SKM-1 treated with dmso at 0.1 percent for 144 hours (cell line): ENCODE results near the gene ABCA13.

ENCODE experiments used
- DNase-seq: peaks from one replicate; lab custom pipeline; 2025; ENCODE audit not compliant: unreplicated experiment; lab: John Stamatoyannopoulos, UW

Gene ABCA13

DNA sequence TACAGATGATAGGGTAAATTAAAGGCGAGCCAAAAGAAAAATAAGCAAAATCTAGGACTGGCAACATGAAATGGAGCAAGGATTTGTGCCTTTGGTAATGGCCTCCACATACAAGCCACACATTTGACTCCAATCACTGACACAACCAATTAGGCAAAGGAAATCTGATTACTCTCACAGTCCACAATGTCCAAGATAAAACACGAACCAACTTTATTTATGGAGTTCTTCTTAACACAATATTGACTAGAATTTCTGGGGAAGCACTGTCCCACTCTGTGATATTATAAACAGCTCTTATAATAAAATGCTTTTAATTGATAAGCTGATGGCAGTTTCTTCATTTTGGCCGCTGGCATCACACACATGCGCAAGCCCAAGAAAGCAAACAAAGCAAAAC is 334.2 kb downstream of the ABCA13 start:
- DNase-seq = no peak

DNA sequence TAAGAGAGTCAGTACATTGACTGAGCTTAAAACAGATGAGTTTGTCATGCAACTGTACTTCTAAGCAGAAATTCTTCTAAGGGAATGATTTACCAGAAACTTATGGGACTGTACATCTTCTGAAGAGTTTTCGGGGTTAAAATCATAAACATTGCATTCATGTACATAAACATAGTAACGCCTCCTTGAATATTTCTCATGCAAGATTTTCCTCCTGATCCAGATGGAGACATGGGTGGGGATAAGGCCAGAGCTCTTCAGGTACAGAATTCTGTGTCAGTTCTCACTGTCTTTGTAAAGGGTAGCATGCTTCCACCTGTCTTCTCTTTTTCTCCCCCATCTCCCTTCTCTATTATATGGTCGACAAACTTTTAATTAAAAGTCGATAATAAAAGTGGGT is 335.3 kb downstream of the ABCA13 start:
- DNase-seq = no peak

DNA sequence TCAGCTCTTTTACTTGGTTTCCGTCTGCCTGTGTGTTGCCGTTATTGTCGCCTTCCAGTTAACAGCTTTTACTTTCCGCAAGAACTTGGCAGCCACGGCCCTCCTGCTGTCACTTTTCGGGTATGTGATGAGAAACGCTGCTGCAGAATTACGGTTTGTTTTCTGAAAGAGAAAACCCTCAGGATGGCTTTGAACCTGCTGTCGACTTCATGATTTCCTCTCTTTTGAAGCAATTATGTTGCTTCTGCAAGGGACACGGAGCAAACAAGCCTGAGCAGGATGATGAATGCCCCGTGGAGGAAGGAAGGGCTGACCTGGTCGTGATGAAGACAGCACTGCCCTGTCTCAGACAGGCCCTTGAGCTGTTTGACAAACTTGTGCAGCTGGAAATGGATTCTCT is 339.8 kb downstream of the ABCA13 start:
- DNase-seq = no peak

DNA sequence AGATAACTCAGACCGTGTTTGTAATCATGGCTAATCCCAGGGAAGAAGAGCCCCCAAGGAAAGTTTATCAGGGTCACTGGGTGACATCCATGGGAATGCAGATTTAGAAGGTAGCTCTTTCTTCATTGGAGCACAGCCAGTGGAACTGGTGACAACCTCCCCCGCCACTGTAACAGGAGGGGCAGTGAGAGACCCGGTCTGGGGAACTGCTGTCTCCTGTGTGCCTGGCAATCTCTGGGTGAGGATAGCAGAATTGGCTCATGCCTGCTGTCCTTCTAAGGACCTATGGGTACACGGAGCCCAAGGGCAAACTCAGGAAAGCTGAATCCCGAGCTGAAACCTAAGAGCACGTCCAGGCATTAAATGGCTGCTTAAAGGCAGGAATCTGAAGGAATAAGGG is 341.6 kb downstream of the ABCA13 start:
- no peak for DNase-seq

DNA sequence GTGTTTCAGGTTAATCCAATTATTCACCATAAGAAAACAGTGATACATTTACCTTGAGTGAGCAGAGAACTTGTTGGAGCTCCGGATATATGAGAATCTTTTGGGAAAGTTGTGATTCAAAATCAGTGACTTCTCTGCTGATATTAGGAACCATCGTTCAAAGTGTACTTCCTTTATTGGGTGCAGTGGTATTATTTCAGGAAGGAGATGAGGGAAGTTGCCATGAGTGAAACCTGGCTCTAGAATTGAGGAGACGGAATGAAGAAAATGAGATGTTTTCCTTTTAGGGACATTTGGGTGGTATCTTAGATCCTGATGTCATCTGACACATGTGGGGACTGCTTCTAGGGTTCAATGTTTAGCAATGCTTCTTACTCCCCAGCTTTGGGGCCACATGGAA is 343.9 kb downstream of the ABCA13 start:
- DNase-seq = no peak

DNA sequence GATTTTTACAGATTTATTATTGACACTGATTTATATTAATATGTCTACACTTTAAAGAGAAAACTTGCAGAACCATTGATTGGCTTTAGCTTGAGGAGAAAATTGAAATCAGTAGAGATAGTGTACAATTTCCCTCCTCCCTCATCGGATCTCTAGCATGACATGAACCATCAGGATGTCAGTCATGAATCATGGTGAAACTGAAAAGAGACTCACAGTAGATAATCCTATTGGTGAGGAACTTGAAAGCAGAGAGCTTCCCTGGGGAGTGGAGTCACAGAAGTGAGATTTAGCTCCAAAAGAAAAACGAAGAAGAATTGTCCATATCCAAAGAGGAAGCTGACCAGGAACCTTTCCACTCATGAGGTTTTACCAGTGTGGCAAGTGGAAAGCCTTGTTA is 346.8 kb downstream of the ABCA13 start:
- DNase-seq = no peak

DNA sequence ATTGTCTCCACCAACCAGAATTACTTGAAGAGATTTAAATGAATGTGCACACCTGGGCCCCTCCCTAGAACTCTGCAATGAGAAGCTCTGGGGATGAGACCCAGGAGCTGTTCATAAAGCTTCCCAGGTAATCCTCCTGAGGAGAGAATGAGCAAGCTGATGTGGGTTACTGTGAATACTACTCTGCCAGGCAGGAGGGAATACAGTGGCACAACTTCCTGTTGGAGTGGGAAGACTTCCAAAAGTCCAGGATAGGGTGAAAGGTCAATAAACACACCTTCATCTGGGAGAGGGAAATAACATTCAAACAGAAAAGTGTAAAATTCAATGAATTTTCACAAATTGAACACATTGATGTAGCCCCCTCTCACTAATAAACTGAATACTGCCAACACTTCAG is 351.4 kb downstream of the ABCA13 start:
- no peak for DNase-seq

DNA sequence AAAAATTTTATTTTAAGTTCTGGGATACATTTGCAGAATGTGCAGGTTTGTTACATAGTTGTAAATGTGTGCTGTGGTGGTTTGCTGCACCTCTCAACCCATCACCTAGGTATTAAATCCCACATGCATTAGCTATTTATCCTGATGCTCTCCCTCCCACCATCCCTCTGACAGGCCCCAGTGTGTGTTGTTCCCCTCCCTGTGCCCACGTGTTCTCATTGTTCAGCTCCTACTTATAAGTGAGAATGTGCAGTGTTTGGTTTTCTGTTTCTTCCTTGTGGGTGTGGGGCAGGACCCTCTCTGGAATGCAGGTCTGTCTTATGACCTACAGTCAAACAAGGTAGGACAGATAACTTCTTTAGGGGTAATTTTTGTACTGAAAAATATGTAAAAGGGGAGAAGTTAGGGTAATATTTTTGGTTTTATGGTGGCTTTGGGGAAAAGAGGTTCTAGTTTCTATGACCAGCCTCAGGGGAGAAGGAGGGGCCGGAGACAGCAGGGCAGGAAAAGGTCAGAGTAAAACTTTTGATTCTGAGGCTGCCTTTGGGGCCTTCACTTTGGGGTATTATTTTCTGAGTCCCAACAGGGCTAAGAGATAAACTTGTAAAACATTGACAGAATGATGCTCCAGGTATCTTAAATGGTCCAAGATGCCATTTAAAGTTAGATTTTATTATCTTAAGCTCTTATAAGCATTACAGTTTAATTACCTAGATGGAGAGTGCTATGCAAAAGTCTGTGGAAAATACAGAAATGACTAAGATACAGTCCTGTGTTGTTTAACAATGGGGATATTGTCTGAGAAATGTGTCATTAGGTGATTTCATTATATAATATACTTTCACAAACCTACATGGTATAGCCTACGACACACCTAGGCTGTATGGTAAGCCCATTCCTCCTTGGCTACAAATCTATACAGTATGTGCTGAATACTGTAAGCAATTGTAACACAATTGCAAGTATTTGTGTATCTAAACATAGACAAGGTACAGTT is 354.8 kb downstream of the ABCA13 start:
- DNase-seq = no peak

DNA sequence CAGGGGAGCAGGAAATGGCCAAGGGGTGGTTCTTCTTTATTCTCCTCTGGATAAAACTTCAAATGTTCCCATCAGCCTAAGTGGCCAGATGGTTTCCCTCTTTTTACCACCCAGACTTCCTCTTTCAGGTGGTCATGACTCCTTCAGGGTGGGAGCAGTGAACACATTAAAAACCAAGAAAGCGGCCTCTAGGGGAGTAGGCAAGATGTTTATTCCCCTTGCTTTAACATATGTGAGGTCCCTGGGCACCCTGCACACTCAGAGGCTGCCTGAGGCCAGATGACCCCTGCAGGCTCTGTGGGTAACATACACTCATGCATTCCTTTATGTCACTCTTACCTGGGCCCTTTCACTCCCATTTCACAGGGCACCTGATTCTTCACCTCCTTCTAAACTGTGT is 357.4 kb downstream of the ABCA13 start:
- peak; percentile 8 for DNase-seq

DNA sequence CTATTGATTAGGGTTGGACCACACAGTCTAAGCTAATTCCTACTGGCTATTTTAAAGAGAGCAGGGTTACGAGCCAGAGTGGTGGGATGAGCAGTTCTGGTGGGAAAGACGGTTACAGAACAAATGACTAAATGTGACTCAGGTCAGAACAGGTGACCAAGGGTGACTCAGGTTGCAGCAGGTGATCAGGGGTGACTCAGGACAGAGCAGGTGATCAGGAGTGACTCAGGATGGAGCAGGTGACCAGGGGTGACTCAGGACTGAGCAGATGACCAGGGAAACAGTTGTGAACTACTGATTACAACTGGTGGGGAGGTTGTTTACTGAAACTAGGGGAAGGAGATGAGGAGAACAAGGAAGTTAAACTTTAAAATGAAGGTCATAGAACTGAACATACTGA is 366.3 kb downstream of the ABCA13 start:
- DNase-seq = no peak

DNA sequence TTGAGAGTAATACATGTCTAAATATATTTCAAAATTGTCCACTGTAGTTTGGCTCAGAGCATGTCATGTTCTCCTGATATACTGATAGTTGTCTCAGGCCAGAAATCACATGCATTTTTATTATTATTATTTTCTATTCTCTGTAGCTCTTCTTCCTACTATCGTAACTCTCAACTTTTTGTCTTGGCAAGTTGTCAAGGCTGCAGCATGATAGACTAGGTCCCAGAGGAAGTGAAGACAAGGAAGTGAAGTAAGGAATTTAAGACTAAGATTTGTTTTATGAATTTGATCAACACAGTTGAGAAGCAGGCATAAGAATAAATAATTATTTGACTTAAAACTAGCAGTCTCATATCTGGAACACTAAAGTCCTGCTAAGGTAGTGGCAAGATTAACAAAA is 369.5 kb downstream of the ABCA13 start:
- DNase-seq = no peak

DNA sequence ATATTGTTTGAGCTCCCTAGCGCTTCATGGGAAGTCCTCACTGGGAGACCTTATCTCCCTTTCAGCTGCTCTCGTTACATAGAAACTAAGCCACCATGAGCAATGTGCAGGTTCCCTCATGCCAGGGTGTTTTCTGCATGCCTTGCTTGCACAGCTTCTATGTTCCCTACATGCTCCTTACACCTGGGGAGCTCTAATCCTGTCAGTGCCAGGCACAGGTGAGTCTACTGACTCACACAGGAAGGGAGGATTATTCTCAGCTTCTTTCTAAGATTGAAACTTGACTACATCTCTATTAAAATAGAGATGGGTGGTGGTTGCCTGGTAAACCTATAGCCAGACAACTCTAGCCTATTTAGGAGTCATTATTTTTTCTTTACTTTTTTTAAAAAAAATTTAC is 377.4 kb downstream of the ABCA13 start:
- no peak for DNase-seq

DNA sequence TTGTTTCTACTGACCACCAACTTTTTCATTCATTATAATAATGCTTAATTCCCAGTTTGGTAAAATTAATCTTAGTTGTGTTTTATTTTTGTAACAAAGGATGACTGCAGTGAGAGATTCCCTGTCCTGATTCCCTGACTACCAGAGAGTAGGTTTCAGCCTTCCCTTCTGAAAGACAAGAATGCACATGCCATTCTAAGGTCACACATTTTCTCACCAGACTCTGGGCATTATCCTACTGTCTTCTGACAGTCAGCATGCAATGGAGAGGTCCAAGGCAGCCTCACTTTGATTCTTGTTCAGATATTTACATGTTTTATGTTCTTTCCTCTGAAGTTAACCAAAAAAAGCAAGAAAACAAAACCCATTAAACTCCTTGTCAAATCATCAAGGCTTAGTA is 380.4 kb downstream of the ABCA13 start:
- DNase-seq = no peak

GRCh38 chr7:48563334-48563733 is 392.1 kb downstream of the ABCA13 start:
- DNase-seq = peak; percentile 31

DNA sequence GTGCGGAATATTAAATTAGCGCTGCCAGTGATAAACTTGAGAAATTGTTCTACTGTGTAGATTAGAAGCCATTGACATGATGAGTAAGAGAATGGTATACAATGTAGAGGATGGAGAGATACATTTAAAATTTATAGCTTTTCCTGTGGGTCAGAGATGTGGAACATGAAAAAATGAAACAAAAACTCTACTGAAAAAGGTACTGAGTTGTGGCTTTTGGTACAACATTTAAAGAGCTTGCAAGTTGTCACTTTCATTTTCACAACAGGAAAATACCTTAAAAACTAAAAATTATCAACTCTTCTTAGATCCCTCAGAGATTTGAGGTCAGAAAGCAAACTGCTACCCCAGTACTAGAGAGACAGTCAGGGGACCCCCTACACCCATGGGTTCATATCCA is 404.3 kb downstream of the ABCA13 start:
- DNase-seq = no peak

- DNase-seq = no peak
Measured at GRCh38 chr7:48587475-48587874, 416.2 kb downstream of the ABCA13 start.

DNA sequence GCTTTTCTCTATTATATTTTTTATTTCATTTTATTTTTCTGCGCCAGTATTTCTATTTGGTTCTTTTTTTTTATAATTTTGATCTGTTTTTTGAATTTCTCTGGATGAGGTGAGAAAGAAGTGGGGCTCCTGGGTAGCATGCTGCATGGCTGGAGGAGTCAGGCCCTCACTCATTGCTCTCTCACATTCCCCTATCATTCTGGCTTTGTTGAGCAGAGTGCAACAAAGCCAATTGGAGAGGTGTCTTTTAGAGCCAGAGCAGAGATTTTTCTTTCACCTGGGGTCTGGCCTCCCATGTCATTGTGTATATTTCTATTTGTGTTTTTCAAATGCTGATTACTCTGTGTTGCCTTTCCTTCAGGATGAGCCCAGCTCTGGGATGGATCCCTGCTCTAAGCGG is 423.1 kb downstream of the ABCA13 start:
- DNase-seq = no peak

- no peak for DNase-seq
Measured at GRCh38 chr7:48595756-48596155, 424.5 kb downstream of the ABCA13 start.

DNA sequence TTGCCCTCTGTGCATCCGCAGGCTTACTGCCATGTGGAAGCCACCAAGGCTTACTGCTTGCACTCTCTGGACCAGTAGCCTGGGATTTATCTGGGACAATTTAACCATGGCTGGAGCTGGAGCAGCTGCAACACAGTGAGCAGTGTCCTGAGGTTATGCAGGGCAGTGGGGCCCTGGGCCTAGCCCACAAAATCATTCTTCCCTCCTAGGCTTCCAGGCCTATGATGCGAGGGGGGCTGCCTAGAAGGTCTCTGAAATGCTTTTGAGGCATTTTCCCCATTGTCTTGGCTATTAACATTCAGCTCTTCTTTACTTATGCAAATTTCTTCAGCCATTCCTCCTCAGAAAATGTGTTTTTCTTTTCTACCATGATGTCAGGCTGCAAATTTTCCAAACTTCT is 439.4 kb downstream of the ABCA13 start:
- DNase-seq = no peak

DNA sequence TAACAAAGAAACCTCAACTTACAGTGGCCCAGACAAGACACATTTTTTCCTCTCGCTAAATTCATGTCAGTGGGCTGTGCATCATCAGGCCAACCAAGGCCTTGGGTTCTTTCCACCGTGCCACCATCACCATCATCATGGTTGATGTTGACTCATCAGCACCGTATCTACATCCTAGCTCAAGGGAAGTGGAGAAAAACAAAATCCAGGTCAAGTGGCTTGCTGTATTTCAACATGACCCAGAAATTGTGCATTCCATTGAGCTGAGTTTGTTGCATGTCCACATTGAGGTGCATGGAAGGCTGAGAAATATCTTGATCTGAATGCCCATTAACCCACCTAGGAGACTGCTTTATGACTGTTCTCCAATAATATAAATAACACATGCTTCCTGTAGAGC is 440.7 kb downstream of the ABCA13 start:
- no peak for DNase-seq

DNA sequence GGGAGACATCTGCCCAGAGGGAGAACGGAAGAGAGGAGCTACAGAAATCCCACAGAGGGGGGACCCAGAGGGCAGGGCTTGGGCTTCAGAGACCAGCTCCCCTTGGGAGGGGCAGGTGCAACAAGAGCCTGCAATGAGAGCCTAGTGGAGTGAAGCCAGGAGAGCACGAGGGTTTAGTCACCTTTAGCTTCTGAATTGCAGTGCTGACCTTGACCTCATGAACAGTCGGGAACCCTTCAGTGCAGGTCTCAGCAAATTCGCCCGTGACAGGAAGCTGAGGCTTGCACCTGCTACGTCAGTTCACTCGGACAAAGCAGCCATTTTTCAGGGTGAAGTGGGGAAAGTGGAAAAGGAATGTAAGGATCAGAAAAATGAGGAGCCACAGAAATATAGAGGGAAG is 446.2 kb downstream of the ABCA13 start:
- DNase-seq = no peak

DNA sequence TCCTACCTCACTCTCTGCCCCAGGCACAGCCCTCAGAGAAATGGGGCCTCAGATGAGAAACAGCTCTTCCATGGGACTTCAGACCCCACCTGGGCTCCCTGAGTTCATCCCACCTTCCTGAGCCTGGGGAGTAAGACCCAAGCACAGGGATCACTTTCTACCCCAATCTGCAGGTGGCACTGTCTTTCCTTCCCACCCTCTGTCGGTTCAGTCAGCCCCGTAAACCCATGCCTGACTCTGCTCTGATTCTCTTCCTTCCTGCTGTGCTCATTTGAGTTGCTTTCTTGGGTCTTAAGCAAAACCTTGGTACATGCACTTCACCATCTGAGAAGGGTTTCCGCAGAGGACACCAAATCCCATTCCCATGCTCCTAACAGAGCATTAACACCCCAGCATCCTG is 446.7 kb downstream of the ABCA13 start:
- DNase-seq = no peak

DNA sequence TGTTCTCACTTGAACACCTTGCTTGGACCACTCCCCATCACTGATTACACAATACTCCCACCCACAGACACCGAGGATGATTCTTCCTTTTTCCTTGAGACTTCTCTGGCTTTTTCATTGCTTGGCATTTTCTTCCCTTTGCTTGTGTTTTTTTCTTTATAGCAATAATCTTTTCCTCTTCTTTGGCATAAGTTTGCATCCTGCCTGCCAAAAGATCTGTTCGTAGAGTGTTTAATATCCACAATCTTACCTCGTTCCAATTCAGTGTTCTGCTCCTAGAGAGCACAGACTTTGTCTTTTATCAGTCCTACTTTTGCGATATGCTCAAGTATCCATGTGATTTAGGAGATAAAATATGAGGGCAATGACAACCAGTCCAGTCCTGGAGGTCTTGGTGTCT is 449.8 kb downstream of the ABCA13 start:
- no peak for DNase-seq
